ENCODE data around the gene RGS6.

DNA sequence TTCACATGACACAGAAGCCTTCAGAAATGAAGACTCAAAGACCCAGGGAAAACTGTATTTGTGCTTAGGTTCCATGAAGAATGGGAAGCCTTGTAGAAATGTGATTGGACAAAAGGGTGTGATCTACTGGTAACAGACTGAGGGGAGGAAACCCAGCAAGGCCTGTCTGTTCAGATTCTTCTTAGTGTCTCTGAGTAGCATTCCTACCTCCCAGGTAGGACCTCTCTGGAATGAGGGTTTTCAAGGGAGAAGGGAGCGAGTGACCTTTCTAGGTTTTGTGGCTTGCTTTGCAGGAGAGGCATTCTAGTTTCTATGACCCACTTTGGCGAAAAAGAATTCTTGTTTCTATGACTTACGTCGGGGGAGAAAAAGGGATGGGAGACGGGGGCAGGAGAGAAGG lies 560.0 kb downstream of the RGS6 start:
- no peak for TF ChIP-seq POLR2A (IDR thresholded peaks at IDR 0.05)
- TF ChIP-seq, protein P1, sequence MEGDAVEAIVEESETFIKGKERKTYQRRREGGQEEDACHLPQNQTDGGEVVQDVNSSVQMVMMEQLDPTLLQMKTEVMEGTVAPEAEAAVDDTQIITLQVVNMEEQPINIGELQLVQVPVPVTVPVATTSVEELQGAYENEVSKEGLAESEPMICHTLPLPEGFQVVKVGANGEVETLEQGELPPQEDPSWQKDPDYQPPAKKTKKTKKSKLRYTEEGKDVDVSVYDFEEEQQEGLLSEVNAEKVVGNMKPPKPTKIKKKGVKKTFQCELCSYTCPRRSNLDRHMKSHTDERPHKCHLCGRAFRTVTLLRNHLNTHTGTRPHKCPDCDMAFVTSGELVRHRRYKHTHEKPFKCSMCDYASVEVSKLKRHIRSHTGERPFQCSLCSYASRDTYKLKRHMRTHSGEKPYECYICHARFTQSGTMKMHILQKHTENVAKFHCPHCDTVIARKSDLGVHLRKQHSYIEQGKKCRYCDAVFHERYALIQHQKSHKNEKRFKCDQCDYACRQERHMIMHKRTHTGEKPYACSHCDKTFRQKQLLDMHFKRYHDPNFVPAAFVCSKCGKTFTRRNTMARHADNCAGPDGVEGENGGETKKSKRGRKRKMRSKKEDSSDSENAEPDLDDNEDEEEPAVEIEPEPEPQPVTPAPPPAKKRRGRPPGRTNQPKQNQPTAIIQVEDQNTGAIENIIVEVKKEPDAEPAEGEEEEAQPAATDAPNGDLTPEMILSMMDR (IDR thresholded peaks at IDR 0.05), result no peak
